Stimulated activated CD4-positive, alpha-beta T cell treated with anti-CD3 and anti-CD28 coated beads, Interleukin-12 subunit alpha, Interleukin-12 subunit beta, amount 100 ng/mL, for 48 hours (primary cell): ENCODE measurements around the gene SNED1.

Source experiments
- DNase-seq, 3 donors: peaks; one replicate each; pipeline ENCODE4 v3.0.0-alpha.2; 2020; ENCODE audit warnings: low read depth in 2 of 3, low spot score in 1 of 3

Gene SNED1

GRCh38 chr2:241123816-241124536 is 125.6 kb downstream of the SNED1 start:
- DNase-seq = peak in 1 of 3 donors; percentile 22

GRCh38 chr2:241125626-241126025 is 127.2 kb downstream of the SNED1 start:
- no peak for DNase-seq

- DNase-seq = no peak
These were observed 127.8 kb downstream of the SNED1 start for GRCh38 chr2:241126201-241126611.

- DNase-seq = no peak
These were observed 128.4 kb downstream of the SNED1 start for GRCh38 chr2:241126771-241127202.

- no peak for DNase-seq
These were observed 129.8 kb downstream of the SNED1 start for GRCh38 chr2:241128266-241128665.

- DNase-seq = no peak
These were observed 130.9 kb downstream of the SNED1 start for GRCh38 chr2:241129086-241129871.

GRCh38 chr2:241130316-241130715 is 131.9 kb downstream of the SNED1 start:
- DNase-seq = no peak

DNA sequence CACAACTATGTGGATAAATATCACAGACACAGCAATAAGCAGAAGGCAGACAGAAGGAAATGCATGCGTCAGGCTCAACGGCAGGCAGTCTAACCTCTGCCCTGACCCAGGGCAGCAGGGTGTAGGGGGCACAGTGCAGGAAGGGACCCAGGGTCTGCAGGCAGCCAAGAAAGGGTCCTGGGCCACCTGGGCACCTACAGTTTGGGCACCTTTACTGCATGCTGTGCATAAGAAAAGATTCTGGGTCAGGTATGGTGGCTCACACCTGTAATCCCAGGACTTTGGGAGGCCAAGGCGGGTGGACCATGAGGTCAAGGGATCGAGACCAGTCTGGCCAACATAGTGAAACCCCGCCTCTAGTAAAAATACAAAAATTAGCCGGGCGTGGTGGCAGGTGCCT is 133.1 kb downstream of the SNED1 start:
- DNase-seq = no peak

- no peak for DNase-seq
These were observed 134.4 kb downstream of the SNED1 start for GRCh38 chr2:241132538-241133435.

DNA sequence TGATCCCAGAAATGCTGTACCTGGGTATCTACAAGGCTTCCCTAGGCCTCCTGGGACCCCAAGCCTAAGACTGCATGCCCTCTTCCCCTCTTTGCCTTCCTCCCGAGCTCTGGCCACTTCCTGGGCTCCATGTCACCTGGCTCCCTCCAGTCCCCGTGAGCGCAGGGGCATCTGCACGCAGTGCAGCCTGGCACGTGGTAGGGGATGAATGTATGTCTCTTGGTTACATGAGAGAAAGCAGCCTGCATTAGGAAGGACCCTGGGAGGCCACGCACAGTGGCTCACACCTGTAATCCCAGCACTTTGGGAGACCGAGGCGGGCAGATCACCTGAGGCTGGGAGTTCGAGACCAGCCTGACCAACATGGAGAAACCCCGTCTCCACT is 135.0 kb downstream of the SNED1 start:
- no peak for DNase-seq

GRCh38 chr2:241134711-241135110 is 136.3 kb downstream of the SNED1 start:
- DNase-seq = no peak

GRCh38 chr2:241135737-241136136 is 137.3 kb downstream of the SNED1 start:
- no peak for DNase-seq

DNA sequence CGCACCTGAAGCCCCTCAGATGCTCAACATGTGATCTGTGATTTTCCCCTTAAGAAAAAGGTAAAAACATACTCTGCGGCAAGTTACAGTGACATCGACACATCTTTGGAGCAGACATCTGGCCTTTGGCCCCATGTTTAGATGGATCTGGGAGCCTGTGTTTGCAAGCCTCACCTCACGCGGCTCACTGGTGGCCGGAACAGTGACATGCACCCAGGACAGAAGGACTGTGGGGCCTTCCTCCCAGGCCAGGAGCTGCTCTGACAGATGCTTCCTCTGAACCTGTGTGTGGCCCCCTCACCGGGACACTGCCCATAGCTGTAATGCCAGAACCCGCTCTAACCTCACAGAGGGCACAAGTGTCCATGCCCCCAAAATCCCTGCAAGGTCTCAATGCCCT is 137.8 kb downstream of the SNED1 start:
- no peak for DNase-seq

- DNase-seq = no peak
These were observed 138.3 kb downstream of the SNED1 start for GRCh38 chr2:241136661-241137260.

- DNase-seq = no peak
These were observed 139.1 kb downstream of the SNED1 start for GRCh38 chr2:241137276-241138190.

DNA sequence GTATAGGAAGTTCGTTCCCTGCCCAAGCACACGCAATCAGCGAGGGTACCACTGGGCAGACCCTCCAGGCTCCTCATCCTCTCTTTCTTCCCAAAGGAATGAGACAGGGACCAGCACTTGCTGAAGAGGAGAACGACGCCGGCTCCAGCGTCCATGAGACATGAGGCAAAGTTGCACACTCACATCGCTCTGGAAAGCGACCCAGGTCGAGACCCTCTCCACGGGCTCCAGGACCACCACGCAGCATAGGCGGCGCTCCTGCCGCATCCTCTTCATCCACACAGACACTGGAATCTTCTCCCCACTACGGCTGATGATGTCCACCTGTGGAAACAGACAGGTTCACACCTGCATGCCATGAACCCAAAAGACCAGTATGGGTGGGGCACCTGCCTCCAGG is 140.1 kb downstream of the SNED1 start:
- DNase-seq = no peak

GRCh38 chr2:241139531-241140444 is 141.4 kb downstream of the SNED1 start:
- no peak for DNase-seq

GRCh38 chr2:241140445-241140840 is 142.0 kb downstream of the SNED1 start:
- no peak for DNase-seq

- DNase-seq = no peak
These were observed 142.9 kb downstream of the SNED1 start for GRCh38 chr2:241141214-241141770.
